ENCODE data around the gene NOP14.
"Not testable (repeated sequence)": the region's sequence is repeated elsewhere in the genome, so short reads cannot be mapped to it uniquely, and the experiment has no call there.

The NOP14 gene

GRCh38 chr4:2931512-2932301, 31.5 kb downstream of the NOP14 start:
- no peak for DNase-seq (ENCODE audit: low spot score)

GRCh38 chr4:2930758-2931511, 32.3 kb downstream of the NOP14 start:
- DNase-seq (ENCODE audit: low spot score) = no peak

GRCh38 chr4:2930135-2930757, 33.0 kb downstream of the NOP14 start:
- no peak for DNase-seq (ENCODE audit: low spot score)

DNA sequence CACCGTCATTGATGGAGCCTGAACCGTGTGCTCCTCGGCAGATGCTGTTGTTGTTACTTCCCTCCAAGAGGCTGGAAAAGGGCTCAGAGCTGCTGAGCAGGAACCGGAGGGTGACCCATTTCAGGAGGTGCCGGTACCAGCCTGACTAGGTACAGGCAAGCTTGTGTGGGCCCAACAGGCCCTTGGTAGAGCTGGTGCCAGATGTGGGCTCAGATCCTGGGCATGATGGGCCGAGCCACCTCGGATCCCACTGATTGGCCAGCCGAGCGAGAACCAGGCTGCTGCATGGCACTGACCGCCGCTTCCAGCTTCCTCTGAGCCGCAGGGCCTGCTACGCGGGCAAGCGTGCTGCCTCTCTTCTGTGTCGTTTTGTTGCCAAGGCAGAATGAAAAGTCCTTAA, 33.7 kb downstream of the NOP14 start:
- DNase-seq (ENCODE audit: low spot score) = no peak

DNA sequence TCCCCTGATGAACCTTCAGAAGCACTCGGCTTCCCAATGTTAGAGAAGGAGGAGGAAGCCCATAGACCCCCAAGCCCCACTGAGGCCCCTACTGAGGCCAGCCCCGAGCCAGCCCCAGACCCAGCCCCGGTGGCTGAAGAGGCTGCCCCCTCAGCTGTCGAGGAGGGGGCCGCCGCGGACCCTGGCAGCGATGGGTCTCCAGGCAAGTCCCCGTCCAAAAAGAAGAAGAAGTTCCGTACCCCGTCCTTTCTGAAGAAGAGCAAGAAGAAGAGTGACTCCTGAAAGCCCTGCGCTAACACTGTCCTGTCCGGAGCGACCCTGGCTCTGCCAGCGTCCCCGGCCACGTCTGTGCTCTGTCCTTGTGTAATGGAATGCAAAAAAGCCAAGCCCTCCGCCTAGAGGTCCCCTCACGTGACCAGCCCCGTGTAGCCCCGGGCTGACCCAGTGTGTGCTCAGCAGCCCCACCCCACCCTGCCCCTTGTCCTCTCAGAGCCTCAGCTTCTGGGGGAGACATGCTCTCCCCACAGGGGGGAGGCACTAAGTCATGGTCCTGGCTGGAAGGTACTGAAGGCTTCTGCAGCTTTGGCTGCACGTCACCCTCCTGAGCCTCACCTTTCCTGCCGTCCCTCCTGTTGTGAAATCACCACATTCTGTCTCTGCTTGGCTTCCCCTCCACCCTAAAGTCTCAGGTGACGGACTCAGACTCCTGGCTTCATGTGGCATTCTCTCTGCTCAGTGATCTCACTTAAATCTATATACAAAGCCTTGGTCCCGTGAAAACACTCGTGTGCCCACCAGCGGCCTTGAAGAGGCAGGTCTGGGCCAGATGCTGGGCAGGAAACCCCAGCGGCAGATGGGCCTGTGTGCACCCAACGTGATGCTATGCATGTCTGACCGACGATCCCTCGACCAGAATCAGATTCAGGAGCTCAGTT, 34.7 kb downstream of the NOP14 start:
- DNase-seq (ENCODE audit: low spot score) = no peak

GRCh38 chr4:2927696-2928075, 35.5 kb downstream of the NOP14 start:
- no peak for DNase-seq (ENCODE audit: low spot score)

DNA sequence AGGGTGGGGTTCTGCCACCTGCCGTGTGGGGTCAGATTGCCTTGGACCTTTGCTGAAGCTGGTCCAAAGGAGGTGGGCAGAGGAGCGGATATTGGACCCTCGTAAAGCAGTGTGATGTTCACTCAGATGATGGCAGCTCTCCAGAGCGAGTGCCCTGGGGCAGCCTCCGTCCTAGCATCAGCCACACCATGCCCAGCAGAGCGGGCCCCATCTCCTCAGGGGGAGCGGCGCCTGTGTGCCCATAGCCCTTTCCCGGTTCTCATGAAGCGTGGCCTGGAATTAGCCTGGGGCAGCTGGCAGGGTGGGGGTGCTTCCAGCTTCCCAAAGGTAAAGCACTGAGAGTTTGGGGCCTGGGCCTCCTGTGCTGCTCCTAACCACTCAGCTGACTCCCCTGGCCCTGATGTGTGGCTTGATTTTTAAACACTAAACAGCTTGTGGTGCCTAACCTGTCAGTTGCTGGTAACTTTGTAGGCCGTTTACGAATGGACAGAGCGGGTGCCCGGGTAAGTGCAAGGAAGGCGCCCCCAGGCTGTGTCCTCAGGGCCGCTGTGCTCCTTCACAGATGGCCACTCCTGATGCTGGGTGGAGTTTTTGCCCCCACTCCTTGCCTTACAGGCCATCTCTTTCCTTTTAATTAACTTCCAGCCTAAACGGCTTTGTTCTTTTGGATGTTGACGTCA, 36.0 kb downstream of the NOP14 start:
- DNase-seq (ENCODE audit: low spot score) = no peak

DNA sequence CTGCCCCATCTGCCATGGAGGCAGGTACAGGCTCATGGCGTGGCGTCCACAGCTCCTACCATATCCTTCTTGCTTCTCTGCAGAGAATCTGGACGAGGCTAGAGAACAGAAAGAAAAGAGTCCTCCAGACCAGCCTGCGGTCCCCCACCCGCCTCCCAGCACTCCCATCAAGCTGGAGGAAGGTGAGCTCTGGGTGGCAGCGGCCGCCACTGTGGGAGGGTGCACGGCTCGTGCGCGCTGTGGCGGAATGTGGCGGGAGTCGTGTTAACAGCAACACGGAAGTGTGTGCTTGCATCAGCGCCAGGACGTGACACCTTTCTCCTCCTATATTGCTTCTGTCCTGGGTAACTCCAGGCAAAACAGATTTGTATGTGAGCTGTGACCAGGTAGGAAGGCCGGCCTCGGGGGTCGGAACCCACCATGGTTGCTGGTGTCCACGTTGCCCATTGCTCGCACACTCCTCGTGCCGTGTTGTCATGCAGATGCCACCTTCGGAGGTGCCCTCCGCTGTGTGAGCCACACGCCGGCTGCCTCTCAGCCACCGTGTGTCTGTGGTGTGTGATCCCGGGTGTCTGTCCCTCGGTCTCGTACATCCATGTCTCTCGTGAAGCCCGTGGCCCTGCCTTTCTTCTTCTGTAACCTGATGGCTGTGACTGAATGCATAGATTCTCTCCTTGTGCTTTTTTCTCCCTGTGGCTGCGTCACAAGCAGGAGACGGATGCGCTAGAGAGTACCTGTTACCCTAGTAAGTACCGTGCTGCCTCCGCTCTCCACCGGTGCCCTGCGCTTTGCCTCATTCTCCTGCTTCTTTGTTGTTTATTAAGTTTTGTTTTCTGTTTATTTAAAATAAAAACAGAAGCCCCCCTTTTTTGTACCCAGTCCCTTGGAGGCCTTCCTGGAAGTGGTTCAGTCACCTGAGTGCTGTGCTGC, 37.0 kb downstream of the NOP14 start:
- no peak for DNase-seq (ENCODE audit: low spot score)

- no peak for DNase-seq (ENCODE audit: low spot score)
These were observed 37.7 kb downstream of the NOP14 start for GRCh38 chr4:2925496-2925895.

GRCh38 chr4:2924765-2925301, 38.4 kb downstream of the NOP14 start:
- DNase-seq (ENCODE audit: low spot score) = no peak

GRCh38 chr4:2924286-2924685, 38.9 kb downstream of the NOP14 start:
- no peak for DNase-seq (ENCODE audit: low spot score)

- no peak for DNase-seq (ENCODE audit: low spot score)
These were observed 39.5 kb downstream of the NOP14 start for GRCh38 chr4:2923668-2924173.

DNA sequence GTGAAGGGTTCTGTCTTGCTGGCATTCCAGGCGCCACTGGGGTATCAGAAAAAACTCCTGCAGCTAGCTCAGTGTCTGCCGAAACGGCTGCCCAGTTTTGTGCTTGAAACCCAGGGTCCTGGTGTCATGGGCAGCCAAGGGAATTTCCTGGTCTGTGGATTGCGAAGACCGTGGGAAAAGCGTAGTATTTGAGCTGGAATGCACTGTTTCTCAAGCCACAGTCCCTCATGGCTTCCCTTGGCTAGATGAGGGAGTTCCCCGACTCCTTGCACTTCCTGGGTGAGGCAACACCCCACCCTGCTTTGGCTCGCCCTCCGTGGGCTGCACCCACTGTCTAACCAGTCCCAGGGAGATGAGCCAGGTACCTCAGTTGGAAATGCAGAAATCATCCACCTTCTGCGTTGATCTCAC, 40.1 kb downstream of the NOP14 start:
- DNase-seq (ENCODE audit: low spot score) = no peak

- not testable (repeated sequence) for DNase-seq (ENCODE audit: low spot score)
These were observed 40.6 kb downstream of the NOP14 start for GRCh38 chr4:2922453-2923101.

GRCh38 chr4:2918714-2919113, 44.5 kb downstream of the NOP14 start:
- DNase-seq (ENCODE audit: low spot score) = not testable (repeated sequence)

DNA sequence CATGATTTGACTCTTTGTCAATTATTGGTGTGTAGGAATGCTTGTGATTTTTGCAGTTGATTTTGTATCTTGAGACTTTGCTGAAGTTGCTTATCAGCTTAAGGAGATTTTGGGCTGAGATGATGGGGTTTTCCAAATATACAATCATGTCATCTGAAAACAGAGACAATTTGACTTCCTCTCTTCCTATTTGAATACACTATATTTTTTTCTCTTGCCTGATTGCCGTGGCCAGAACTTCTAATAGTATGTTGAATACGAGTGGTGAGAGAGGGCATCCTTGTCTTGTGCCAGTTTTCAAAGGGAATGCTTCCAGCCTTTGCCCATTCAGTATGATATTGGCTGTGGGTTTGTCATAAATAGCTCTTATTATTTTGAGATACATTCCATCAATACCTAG, 44.9 kb downstream of the NOP14 start:
- not testable (repeated sequence) for DNase-seq (ENCODE audit: low spot score)

DNA sequence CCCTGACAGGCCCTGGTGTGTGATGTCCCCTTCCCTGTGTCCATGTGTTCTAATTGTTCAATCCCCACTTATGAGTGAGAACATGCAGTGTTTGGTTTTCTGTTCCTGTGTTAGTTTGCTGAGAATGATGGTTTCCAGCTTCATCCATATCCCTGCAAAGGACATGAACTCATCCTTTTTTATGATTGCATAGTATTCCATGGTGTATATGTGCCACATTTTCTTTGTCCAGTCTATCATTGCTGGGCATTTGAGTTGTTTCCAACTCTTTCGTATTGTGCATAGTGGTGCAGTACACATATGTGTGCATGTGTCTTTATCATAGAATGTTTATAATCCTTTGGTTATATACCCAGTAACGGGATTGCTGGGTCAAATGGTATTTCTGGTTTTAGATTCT, 46.5 kb downstream of the NOP14 start:
- DNase-seq (ENCODE audit: low spot score) = not testable (repeated sequence)

DNA sequence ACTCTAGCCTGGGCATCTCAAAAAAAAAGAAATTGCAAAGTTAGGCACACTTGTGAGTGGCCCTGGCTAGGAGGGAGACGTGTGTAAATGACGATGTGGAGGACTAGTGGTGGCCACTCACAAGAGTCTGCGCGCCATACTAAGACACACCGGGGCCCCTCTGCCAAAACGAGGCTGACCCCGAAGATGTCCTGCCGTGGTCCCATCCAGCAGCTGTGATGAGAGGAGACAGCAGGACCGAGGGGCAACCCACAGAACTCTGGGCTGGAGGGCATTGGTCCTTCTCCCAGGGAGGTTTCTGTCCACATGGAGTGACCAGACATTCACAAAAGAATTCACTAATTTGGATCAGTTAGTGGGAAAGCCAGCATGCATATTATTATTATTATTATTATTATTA, 47.4 kb downstream of the NOP14 start:
- no peak for DNase-seq (ENCODE audit: low spot score)
